HG03159 (cell line): ENCODE results near the gene HMGCS2.

Experiments used
- ATAC-seq: cut with Tn5 transposase; IDR thresholded peaks from one replicate; pipeline ENCODE4 v1.9.1; 2021; ENCODE audit warnings: mild to moderate bottlenecking, moderate library complexity; ENCODE audit not compliant: unreplicated experiment

The HMGCS2 gene

DNA sequence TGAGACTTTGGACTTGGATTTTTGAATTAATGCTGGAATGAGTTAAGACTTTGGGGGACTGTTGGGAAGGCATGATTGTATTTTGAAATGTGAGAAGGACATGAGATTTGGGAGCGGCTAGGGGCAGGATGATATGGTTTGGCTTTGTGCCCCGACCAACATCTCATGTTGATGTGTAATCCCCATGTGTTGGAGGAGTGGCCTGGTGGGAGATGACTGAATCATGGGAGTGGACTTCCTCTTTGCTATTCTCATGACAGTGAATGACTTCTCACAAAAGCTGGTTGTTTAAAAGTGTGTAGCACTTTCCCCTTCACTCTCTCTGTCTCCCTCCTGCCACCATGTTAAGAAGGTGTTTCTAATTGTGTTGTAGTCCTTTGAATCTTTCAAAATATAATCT, 66.3 kb downstream of the HMGCS2 start:
- ATAC-seq: no peak

GRCh38 chr1:119701659-119702058, 67.0 kb downstream of the HMGCS2 start:
- no peak for ATAC-seq

DNA sequence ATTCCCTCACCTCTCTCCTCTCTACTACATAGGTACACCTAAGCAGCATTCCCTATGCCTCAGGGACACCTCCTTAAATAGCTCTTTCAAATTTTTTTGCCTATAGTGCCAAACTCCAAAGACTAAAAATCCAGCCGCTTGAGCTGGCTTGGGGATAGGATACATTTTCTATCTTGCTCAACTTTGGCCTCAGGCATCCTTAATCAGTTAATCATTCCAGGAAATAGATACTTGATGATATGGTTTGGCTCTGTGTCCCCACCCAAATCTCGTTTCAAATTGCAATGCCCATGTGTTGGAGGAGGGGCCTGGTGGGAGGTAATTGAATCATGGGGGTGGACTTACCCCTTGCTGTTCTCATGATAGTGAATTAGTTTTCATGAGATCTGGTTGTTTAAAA, 68.4 kb downstream of the HMGCS2 start:
- ATAC-seq: no peak
